ENCODE results near the gene C10orf105. TPM values are rescaled to one million over a fixed set of nuclear protein-coding genes. Genes with fewer than 3 reads are reported as not detected.

The C10orf105 gene
- total RNA-seq, 4 donors from 2014 or later, result 0.07 to 1.2 TPM; not detected in 2

DNA sequence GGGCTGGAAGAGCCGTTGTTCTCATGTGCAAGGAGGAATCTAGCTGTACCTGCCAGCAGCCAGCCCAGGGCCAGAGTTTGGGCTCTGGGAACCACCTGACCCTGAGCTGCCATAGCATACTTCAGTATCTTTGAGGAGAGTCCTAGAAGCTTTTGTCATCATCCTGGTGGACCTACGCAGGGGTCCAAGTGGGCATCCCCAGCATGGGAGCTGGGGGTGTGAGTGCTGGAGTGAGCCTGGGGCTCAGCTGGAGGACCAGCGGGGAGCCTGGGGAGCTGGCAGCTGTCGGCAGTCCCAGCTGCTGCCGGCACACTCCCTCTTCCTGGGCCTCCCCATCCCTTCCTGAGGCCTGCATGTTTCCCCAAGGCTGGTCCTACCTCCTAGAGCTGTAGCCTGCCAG is 32.5 kb downstream of the C10orf105 start:
- no peak for DNase-seq
- H3K4me1 ChIP-seq, result no peaks in the 10 kb centered on the region

DNA sequence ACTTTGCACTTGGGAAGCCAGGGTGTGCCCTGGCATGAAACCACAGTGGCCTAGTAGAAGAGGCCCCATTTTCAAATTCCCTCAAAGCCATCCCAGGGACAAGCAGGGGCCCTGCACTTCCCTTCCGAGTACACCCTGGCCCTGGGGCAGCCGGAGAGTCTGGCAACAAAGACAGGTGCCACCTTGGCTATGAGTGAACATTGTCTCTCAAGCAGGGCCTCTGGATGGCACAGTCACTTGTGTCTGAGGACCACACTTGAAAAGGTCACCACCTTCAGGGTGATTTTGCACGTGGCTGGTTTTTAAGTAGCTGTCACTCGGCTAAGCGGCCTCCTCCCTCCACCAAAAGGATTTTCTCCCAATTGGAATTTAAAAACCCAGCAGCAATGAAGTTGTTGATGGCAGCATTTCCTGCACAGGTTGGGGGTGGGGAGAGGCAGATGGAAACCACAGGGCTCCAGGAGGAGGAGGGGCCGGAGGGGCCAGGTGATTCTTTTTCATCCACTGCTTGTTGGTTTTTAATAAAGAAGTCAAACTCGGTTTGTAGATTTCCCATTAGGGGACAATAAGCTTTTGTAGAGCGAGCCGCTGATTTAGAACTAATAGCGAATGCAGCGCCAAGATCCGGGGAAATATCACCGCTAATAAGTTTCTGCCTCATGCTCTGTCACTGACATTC is 33.9 kb downstream of the C10orf105 start:
- intact Hi-C loops (cut with DNase I; ENCODE audit: low total_unique reads), result no loop called here
- no peaks in the 10 kb centered on the region for H3K9me3 ChIP-seq
- no peak overlapping the region for H3K27ac ChIP-seq
- no peaks in the 10 kb centered on the region for H3K27me3 ChIP-seq
- H3K4me3 ChIP-seq, result no peak overlapping the region
- H3K4me1 ChIP-seq, result no peaks in the 10 kb centered on the region
- DNase-seq, result no peak
- H3K36me3 ChIP-seq, result no peaks in the 10 kb centered on the region
- TF ChIP-seq, protein P1, sequence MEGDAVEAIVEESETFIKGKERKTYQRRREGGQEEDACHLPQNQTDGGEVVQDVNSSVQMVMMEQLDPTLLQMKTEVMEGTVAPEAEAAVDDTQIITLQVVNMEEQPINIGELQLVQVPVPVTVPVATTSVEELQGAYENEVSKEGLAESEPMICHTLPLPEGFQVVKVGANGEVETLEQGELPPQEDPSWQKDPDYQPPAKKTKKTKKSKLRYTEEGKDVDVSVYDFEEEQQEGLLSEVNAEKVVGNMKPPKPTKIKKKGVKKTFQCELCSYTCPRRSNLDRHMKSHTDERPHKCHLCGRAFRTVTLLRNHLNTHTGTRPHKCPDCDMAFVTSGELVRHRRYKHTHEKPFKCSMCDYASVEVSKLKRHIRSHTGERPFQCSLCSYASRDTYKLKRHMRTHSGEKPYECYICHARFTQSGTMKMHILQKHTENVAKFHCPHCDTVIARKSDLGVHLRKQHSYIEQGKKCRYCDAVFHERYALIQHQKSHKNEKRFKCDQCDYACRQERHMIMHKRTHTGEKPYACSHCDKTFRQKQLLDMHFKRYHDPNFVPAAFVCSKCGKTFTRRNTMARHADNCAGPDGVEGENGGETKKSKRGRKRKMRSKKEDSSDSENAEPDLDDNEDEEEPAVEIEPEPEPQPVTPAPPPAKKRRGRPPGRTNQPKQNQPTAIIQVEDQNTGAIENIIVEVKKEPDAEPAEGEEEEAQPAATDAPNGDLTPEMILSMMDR (IDR thresholded peaks at IDR 0.05), result no peak
- TF ChIP-seq POLR2A (IDR thresholded peaks at IDR 0.05), result no peak

More for the DNA sequence above, 32.5 kb downstream of the C10orf105 start:
- no peaks in the 10 kb centered on the region for H3K27me3 ChIP-seq
- H3K36me3 ChIP-seq, result no peaks in the 10 kb centered on the region
- H3K27ac ChIP-seq, result no peak overlapping the region
- intact Hi-C loops (cut with DNase I; ENCODE audit: low total_unique reads), result no loop called here
- no peak overlapping the region for H3K4me3 ChIP-seq
- no peaks in the 10 kb centered on the region for H3K9me3 ChIP-seq
- TF ChIP-seq, protein P1 (IDR thresholded peaks at IDR 0.05), result no peak
- TF ChIP-seq POLR2A (IDR thresholded peaks at IDR 0.05), result no peak

DNA sequence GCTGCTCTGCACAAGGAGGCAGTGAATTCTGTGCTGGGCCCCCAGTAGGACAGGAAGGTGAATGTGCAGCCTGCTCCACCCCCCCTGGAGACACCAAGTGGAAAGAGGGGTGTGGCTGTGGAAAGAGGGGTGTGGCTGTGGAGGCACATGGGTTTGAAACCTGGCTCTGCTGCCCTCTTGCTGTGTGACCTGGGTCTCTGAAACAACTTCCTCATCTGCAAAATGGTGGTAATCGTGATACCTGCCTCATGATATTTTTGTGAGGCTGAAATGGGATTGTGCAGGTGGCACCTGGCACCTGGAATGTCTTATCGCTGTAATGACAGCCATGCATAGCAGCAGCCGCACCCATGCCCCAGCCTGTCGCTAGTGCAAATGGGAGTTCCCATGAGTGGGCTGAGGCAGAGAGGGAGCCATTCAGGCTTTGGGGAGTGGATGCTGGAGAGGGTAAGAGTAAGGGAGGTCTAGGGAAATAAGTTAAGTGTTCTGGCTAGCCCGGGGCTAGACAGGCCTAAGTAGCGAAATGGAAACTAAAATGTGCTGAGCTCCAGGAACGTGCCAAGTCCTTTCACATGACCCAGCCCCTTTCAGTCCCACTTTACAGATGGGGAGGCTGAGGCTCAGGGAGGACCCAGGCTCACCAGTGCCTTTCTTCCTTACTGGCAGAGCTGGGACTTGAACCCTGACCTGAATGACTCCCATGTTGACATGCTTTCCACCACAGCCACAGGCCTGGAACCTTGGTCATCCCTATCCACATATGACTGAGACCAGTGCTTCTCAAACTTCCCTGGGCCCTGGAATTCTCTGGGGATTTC is 35.0 kb downstream of the C10orf105 start:
- no peak for DNase-seq
- H3K9me3 ChIP-seq, result no peaks in the 10 kb centered on the region
- no peaks in the 10 kb centered on the region for H3K27me3 ChIP-seq
- no peak overlapping the region for H3K27ac ChIP-seq
- TF ChIP-seq POLR2A (IDR thresholded peaks at IDR 0.05), result no peak
- TF ChIP-seq, protein P1 (IDR thresholded peaks at IDR 0.05), result no peak
- no peak overlapping the region for H3K4me3 ChIP-seq
- H3K36me3 ChIP-seq, result no peaks in the 10 kb centered on the region
- intact Hi-C loops (cut with DNase I; ENCODE audit: low total_unique reads), result no loop called here
- H3K4me1 ChIP-seq, result no peaks in the 10 kb centered on the region

DNA sequence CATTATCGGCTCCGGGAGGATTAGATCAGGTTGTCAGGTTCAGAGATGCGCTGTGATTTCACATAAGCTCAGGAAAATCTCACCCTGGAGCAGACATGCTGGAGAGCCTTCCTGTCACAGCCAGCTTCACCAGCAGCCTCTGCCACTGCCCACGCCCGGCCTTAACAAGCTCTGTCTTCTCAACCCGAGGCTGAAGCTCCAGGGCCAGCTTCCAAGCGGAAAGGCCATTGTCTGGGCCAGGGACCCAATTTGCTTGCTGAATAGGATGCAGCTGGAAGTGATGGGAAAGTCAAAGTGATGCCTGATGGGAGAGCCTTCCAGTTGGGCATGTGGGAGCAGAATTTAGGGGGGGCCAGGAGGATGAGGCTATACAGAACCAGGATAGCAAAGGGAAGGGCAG is 36.3 kb downstream of the C10orf105 start:
- Histone ChIP-seq H3K4me3 (no peak overlapping the region), H3K27ac (no peak overlapping the region), H3K4me1 (no peaks in the 10 kb centered on the region), H3K36me3 (no peaks in the 10 kb centered on the region), H3K27me3 (no peaks in the 10 kb centered on the region), H3K9me3 (no peaks in the 10 kb centered on the region)
- TF ChIP-seq POLR2A (IDR thresholded peaks at IDR 0.05), result no peak
- TF ChIP-seq, protein P1 (IDR thresholded peaks at IDR 0.05), result no peak
- no peak for DNase-seq
- intact Hi-C loops (cut with DNase I; ENCODE audit: low total_unique reads), result no loop called here

DNA sequence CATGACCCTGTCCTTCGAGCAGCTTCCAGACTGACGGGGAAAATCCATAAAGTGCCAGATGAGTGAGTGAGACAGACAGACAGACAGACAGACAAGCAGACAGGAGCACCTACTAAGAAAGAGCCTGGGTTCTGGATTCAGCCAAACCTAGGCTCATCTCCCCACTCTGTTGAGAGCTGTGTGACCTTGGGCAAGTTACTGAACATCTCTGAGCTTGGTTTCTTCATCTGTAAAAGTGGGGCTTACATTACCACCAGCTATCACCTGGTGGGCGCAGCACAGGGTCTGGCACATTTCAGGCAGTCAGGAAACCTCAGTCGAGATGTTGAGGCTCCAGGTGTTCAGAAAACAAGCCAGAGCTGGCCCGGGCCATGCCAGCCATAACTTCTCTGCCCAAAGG is 37.6 kb downstream of the C10orf105 start:
- Histone ChIP-seq H3K36me3 (no peaks in the 10 kb centered on the region), H3K27me3 (no peaks in the 10 kb centered on the region), H3K4me3 (no peak overlapping the region), H3K27ac (no peak overlapping the region), H3K4me1 (no peaks in the 10 kb centered on the region), H3K9me3 (no peaks in the 10 kb centered on the region)
- DNase-seq, result no peak
- intact Hi-C loops (cut with DNase I; ENCODE audit: low total_unique reads), result no loop called here
- TF ChIP-seq POLR2A (IDR thresholded peaks at IDR 0.05), result no peak
- TF ChIP-seq, protein P1 (IDR thresholded peaks at IDR 0.05), result no peak

Data from uterus (tissue), 4 donors.